GM19099 (cell line): Measurements from ENCODE around the gene LAD1.

ENCODE experiments used
- POLR2A ChIP-seq: IDR thresholded peaks from 3 replicates; pipeline ENCODE4 v1.6.1; 2011; ENCODE audit warnings: low read depth; ENCODE audit not compliant: insufficient read length; ENCODE audit errors: extremely low read depth

Gene LAD1

GRCh38 chr1:201403359-201403758, 4.2 kb upstream of the LAD1 start:
- no peak for TF ChIP-seq POLR2A

GRCh38 chr1:201401700-201402099, 2.6 kb upstream of the LAD1 start:
- TF ChIP-seq POLR2A, result no peak

GRCh38 chr1:201400852-201401230, 1.7 kb upstream of the LAD1 start:
- TF ChIP-seq POLR2A, result no peak

GRCh38 chr1:201400212-201400851, 1.2 kb upstream of the LAD1 start:
- TF ChIP-seq POLR2A, result no peak

- TF ChIP-seq POLR2A, result no peak
These were observed 415 bp upstream of the LAD1 start for GRCh38 chr1:201399352-201400126.

- no peak for TF ChIP-seq POLR2A
These were observed 1.4 kb downstream of the LAD1 start for GRCh38 chr1:201397675-201398074.

GRCh38 chr1:201396861-201397464, 2.2 kb downstream of the LAD1 start:
- no peak for TF ChIP-seq POLR2A

GRCh38 chr1:201395936-201396335, 3.2 kb downstream of the LAD1 start:
- TF ChIP-seq POLR2A, result no peak

GRCh38 chr1:201394591-201394990, 4.5 kb downstream of the LAD1 start:
- no peak for TF ChIP-seq POLR2A

- TF ChIP-seq POLR2A, result no peak
These were observed 6.0 kb downstream of the LAD1 start for GRCh38 chr1:201393076-201393475.

GRCh38 chr1:201391651-201392511, 7.2 kb downstream of the LAD1 start:
- no peak for TF ChIP-seq POLR2A

GRCh38 chr1:201391225-201391624, 7.9 kb downstream of the LAD1 start:
- no peak for TF ChIP-seq POLR2A

- no peak for TF ChIP-seq POLR2A
These were observed 10.1 kb downstream of the LAD1 start for GRCh38 chr1:201389051-201389450.

GRCh38 chr1:201386208-201386607, 12.9 kb downstream of the LAD1 start:
- no peak for TF ChIP-seq POLR2A

- TF ChIP-seq POLR2A, result no peak
These were observed 13.7 kb downstream of the LAD1 start for GRCh38 chr1:201385299-201385891.
